Type B pancreatic cell (in vitro differentiated cells): ENCODE data around the gene DDX41. TPM values are rescaled to one million over a fixed set of nuclear protein-coding genes. Genes with fewer than 3 reads are reported as not detected.
"Not testable (repeated sequence)": the region's sequence is repeated elsewhere in the genome, so short reads cannot be mapped to it uniquely, and the experiment has no call there.

Experiments
- DNase-seq: peaks from one replicate; pipeline ENCODE4 v3.0.0; 2021; ENCODE audit warnings: mixed read lengths; ENCODE audit not compliant: unreplicated experiment; ENCODE audit errors: extremely low spot score
- H3K27ac Mint-ChIP-seq: 2 replicates; pipeline ENCODE4 v1.8.0; 2021; ENCODE audit warnings: mild to moderate bottlenecking, mixed read lengths
- H3K27me3 Mint-ChIP-seq: 2 replicates; pipeline ENCODE4 v1.8.0; 2021; ENCODE audit warnings: mixed read lengths
- H3K36me3 Mint-ChIP-seq: 2 replicates; pipeline ENCODE4 v1.8.0; 2021; ENCODE audit warnings: mixed read lengths
- H3K4me1 Mint-ChIP-seq: one replicate; pipeline ENCODE4 v1.8.0; 2021; ENCODE audit warnings: mixed read lengths; ENCODE audit not compliant: unreplicated experiment
- H3K4me3 Mint-ChIP-seq: 2 replicates; pipeline ENCODE4 v1.8.0; 2021; ENCODE audit warnings: mild to moderate bottlenecking, mixed read lengths
- H3K9me3 Mint-ChIP-seq: 2 replicates; pipeline ENCODE4 v1.8.0; 2021; ENCODE audit warnings: mixed read lengths
- CTCF ChIP-seq: fragments of 200-600 bp; sonication (generic); conservative IDR thresholded peaks from 2 replicates; pipeline ENCODE4 v1.5.0; 2021; ENCODE audit warnings: antibody characterized with exemption, mild to moderate bottlenecking
- total RNA-seq: library from RNA; stranded (reverse); gene quantifications from 2 replicates; pipeline ENCODE4 v1.2.1, GENCODE V29; 2021; ENCODE audit warnings: low replicate concordance

DDX41 gene
- total RNA-seq, 1 donor from 2014 or later = 99.7 TPM

GRCh38 chr5:177536386-177536785 is 19.6 kb upstream of the DDX41 start:
- no peak overlapping the region for H3K4me3 Mint-ChIP-seq
- H3K27me3 Mint-ChIP-seq = no peaks in the 10 kb centered on the region
- H3K36me3 Mint-ChIP-seq = peaks cover 9% of the 10 kb centered on the region
- TF ChIP-seq CTCF = no peak
- no peaks in the 10 kb centered on the region for H3K4me1 Mint-ChIP-seq
- DNase-seq = no peak
- H3K27ac Mint-ChIP-seq = no peak overlapping the region
- no peaks in the 10 kb centered on the region for H3K9me3 Mint-ChIP-seq

- H3K4me1 Mint-ChIP-seq = no peaks in the 10 kb centered on the region
- no peaks in the 10 kb centered on the region for H3K9me3 Mint-ChIP-seq
- no peak for DNase-seq
- no peak overlapping the region for H3K27ac Mint-ChIP-seq
- no peaks in the 10 kb centered on the region for H3K27me3 Mint-ChIP-seq
- no peak for TF ChIP-seq CTCF
- H3K36me3 Mint-ChIP-seq = peaks cover 11% of the 10 kb centered on the region
- H3K4me3 Mint-ChIP-seq = no peak overlapping the region
Measured at GRCh38 chr5:177535125-177535524, 18.4 kb upstream of the DDX41 start.

- H3K9me3 Mint-ChIP-seq, H3K4me3 Mint-ChIP-seq, H3K27me3 Mint-ChIP-seq, H3K4me1 Mint-ChIP-seq, H3K27ac Mint-ChIP-seq, DNase-seq: not testable (repeated sequence)
- peaks cover 12% of the 10 kb centered on the region for H3K36me3 Mint-ChIP-seq
Measured at GRCh38 chr5:177534433-177534832, 17.7 kb upstream of the DDX41 start.

GRCh38 chr5:177531209-177531940 is 14.6 kb upstream of the DDX41 start:
- H3K4me1 Mint-ChIP-seq = no peaks in the 10 kb centered on the region
- H3K27me3 Mint-ChIP-seq = no peaks in the 10 kb centered on the region
- H3K36me3 Mint-ChIP-seq = peaks cover 12% of the 10 kb centered on the region
- no peak for DNase-seq
- H3K9me3 Mint-ChIP-seq = no peaks in the 10 kb centered on the region
- TF ChIP-seq CTCF = no peak
- H3K27ac Mint-ChIP-seq = no peak overlapping the region
- no peak overlapping the region for H3K4me3 Mint-ChIP-seq

- Mint-ChIP-seq H3K4me1 (no peaks in the 10 kb centered on the region), H3K27me3 (no peaks in the 10 kb centered on the region), H3K4me3 (no peak overlapping the region), H3K36me3 (peaks cover 14% of the 10 kb centered on the region), H3K9me3 (no peaks in the 10 kb centered on the region), H3K27ac (no peak overlapping the region)
- no peak for TF ChIP-seq CTCF
- no peak for DNase-seq
Measured at GRCh38 chr5:177530638-177531037, 13.9 kb upstream of the DDX41 start.

GRCh38 chr5:177529247-177530203 is 12.8 kb upstream of the DDX41 start:
- Mint-ChIP-seq H3K9me3 (no peaks in the 10 kb centered on the region), H3K27ac (no peak overlapping the region), H3K4me1 (no peaks in the 10 kb centered on the region), H3K4me3 (no peak overlapping the region), H3K27me3 (no peaks in the 10 kb centered on the region), H3K36me3 (peaks cover 16% of the 10 kb centered on the region)
- no peak for TF ChIP-seq CTCF
- no peak for DNase-seq
